NCI-H446 (cell line): ENCODE measurements around the gene SLC25A4.

Experiments
- DNase-seq, 2 experiments: peaks; one replicate each; lab custom pipeline; 2025; lab: John Stamatoyannopoulos, UW

SLC25A4 gene

GRCh38 chr4:185120631-185120946 is 22.5 kb upstream of the SLC25A4 start:
- no peak for DNase-seq

- DNase-seq, result no peak
These were observed 20.3 kb upstream of the SLC25A4 start for GRCh38 chr4:185122681-185123345.

GRCh38 chr4:185124006-185124405 is 19.1 kb upstream of the SLC25A4 start:
- DNase-seq, result no peak

- DNase-seq, result no peak
These were observed 15.8 kb upstream of the SLC25A4 start for GRCh38 chr4:185127021-185127925.

GRCh38 chr4:185128272-185129119 is 14.6 kb upstream of the SLC25A4 start:
- DNase-seq, result no peak

GRCh38 chr4:185134307-185134869 is 8.7 kb upstream of the SLC25A4 start:
- DNase-seq, result peak; percentile 10 to 63

- no peak for DNase-seq
These were observed 5.7 kb upstream of the SLC25A4 start for GRCh38 chr4:185137233-185137925.

- DNase-seq, result no peak
These were observed 4.9 kb upstream of the SLC25A4 start for GRCh38 chr4:185138161-185138560.

GRCh38 chr4:185139736-185140135 is 3.3 kb upstream of the SLC25A4 start:
- no peak for DNase-seq

- DNase-seq, result no peak
These were observed 1.3 kb upstream of the SLC25A4 start for GRCh38 chr4:185141777-185142176.

GRCh38 chr4:185142564-185142911 is 528 bp upstream of the SLC25A4 start:
- no peak for DNase-seq

- peak in 1 of 2 experiments; percentile 24 for DNase-seq
These were observed 519 bp downstream of the SLC25A4 start for GRCh38 chr4:185143601-185143969.

GRCh38 chr4:185144601-185145240 is 1.7 kb downstream of the SLC25A4 start:
- DNase-seq, result no peak

GRCh38 chr4:185145572-185145971 is 2.5 kb downstream of the SLC25A4 start:
- no peak for DNase-seq

- no peak for DNase-seq
These were observed 6.3 kb downstream of the SLC25A4 start for GRCh38 chr4:185149392-185149791.

- no peak for DNase-seq
These were observed 8.2 kb downstream of the SLC25A4 start for GRCh38 chr4:185151296-185151695.

- DNase-seq, result no peak
These were observed 22.6 kb downstream of the SLC25A4 start for GRCh38 chr4:185165605-185166063.

- no peak for DNase-seq
These were observed 24.2 kb downstream of the SLC25A4 start for GRCh38 chr4:185167234-185167633.

- no peak for DNase-seq
These were observed 28.5 kb downstream of the SLC25A4 start for GRCh38 chr4:185171373-185172071.

GRCh38 chr4:185179488-185179887 is 36.4 kb downstream of the SLC25A4 start:
- DNase-seq, result no peak
